Ramos (cell line): ENCODE results near the gene EVX2.

Experiments used
- in situ Hi-C: fragments of 300-500 bp; cut with MboI; formaldehyde crosslinking; loops from one replicate; pipeline ENCODE4 v1.14.3; 2022; ENCODE audit warnings: low sequenced_read_pairs; ENCODE audit not compliant: unreplicated experiment

EVX2 gene

DNA sequence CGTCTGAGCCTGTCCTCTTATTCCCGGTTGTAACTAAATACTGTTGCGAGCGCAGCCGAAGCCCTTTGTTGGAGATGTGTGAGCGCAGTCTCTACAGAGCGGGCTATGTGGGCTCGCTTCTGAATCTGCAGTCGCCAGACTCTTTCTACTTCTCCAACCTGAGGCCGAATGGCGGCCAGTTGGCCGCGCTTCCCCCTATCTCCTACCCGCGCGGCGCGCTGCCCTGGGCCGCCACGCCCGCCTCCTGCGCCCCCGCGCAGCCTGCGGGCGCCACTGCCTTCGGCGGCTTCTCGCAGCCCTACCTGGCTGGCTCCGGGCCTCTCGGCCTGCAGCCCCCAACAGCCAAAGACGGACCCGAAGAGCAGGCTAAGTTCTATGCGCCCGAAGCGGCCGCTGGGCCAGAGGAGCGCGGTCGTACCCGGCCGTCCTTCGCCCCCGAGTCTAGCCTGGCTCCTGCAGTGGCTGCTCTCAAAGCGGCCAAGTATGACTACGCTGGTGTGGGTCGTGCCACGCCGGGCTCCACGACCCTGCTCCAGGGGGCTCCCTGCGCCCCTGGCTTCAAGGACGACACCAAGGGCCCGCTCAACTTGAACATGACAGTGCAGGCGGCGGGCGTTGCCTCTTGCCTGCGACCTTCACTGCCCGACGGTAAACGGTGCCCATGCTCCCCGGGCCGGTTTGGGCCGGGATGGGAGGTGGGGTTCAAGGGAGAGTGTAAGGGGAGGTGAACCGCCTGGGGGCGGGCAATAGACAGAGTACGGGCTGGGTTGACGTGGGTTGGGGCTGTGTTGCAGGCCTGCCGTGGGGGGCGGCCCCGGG lies 16.2 kb upstream of the EVX2 start, which contains the start of gene HOXD12:
Gene HOXD12, plus strand, starts transcription at position 68 of the 819 bp plus-strand sequence. Its CDS starts 7 bp downstream, at position 75.
- in situ Hi-C loops = loop anchor here (10.0 to 25.0 kb wide), 2 partner anchors 415 to 738 kb away; no protein-coding TSS in a partner anchor

DNA sequence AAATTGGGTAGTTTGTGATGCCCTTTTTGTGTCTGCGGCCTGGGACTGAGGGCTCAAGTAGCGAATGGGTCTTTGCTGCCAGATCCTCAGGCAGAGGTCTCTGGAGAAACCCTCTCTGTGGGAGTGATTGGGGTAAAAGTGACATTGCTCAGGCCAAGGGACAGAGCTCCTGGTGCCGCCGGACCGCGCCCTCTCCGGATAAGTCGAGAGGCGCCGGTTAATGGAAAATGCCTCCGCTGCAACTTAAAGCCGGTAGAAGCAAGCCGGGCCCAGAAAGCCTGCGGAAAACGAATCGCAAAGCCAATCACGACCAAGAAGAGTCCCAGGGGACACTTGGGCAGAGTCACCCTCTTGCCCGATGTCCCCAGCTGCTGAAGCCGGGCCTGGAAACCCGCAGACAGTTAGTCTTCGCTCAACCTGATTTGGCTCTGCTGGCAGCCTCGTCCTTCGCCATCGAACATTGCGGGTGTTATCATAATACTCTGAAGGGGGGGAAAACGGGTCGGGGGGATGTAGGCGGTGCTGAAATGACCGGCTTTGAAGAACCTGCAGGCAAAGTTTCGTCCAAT lies 15.5 kb upstream of the EVX2 start:
- in situ Hi-C loops = loop anchor here (10.0 kb wide), 1 partner anchor 414 kb away; no protein-coding TSS in a partner anchor

- in situ Hi-C loops = loop anchor here (10.0 kb wide), 1 partner anchor 414 kb away; no protein-coding TSS in a partner anchor
These were observed 14.8 kb upstream of the EVX2 start for GRCh38 chr2:176098366-176099158.

- in situ Hi-C loops = loop anchor here (10.0 kb wide), 1 partner anchor 413 kb away; no protein-coding TSS in a partner anchor
These were observed 14.1 kb upstream of the EVX2 start for GRCh38 chr2:176097820-176098365.

GRCh38 chr2:176096986-176097819 lies 13.4 kb upstream of the EVX2 start:
- in situ Hi-C loops = loop anchor here (10.0 kb wide), 1 partner anchor 412 kb away; no protein-coding TSS in a partner anchor

- in situ Hi-C loops = loop anchor here (10.0 kb wide), 1 partner anchor 412 kb away; no protein-coding TSS in a partner anchor
These were observed 12.7 kb upstream of the EVX2 start for GRCh38 chr2:176096243-176096985.

DNA sequence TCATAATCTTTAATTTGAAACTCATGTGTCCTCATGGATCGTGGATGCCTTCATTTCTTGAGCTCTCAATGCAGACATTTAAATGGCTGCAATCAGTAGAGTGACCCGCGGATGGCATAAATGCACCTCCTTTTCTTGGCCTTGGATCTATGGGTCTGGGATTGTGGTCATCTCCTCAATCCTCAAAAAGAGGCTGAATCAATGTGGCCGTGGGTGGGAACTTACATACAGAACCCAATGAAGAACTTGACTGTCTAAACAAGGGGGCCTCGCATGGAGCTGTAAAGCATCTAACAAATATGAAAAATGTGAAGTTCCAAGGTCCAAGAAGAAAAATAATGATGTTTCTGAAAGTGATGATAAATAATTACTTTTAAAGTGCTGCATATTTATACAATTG lies 11.7 kb upstream of the EVX2 start:
- in situ Hi-C loops = loop anchor here (10.0 kb wide), 1 partner anchor 411 kb away; no protein-coding TSS in a partner anchor

- in situ Hi-C loops = loop anchor here (10.0 kb wide), 1 partner anchor 410 kb away; no protein-coding TSS in a partner anchor
These were observed 10.6 kb upstream of the EVX2 start for GRCh38 chr2:176094349-176094748.

GRCh38 chr2:176093898-176094249 lies 10.1 kb upstream of the EVX2 start:
- in situ Hi-C loops = loop anchor here (10.0 kb wide), 1 partner anchor 409 kb away; no protein-coding TSS in a partner anchor

GRCh38 chr2:176093145-176093897 lies 9.6 kb upstream of the EVX2 start:
- in situ Hi-C loops = loop anchor here (10.0 kb wide), 1 partner anchor 409 kb away; no protein-coding TSS in a partner anchor

DNA sequence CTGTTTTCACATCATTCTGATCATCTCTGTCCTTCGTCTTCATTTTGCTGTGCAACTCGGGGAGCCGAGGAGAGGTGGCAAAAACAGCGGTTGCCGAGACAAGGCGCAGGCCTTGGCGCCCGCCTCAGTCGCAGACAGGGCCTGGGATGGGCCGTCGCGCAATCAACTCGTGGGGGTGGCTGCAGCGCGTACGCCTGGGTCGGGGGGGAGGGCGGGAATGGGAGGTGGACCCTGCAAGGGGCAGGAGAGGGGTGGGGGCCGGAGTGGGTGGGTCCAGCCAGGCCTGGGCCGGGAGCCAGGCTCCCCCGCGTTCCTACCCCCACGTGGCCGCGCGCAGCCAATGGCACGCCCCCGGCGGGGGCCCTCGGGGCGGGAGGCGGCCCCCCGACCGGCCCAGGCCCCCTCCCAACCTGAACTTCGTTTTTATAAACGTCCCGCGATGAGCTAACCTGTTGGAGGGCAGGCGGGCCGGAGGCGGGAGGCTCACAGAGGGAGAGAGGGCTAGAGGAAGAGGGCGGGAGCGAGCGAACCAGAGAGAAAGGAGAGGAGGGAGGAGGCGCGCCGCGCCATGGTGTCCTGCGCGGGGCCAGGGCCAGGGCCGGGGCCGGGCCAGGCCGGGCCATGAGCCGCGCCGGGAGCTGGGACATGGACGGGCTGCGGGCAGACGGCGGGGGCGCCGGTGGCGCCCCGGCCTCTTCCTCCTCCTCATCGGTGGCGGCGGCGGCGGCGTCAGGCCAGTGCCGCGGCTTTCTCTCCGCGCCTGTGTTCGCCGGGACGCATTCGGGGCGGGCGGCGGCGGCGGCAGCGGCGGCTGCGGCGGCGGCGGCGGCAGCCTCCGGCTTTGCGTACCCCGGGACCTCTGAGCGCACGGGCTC lies 8.7 kb upstream of the EVX2 start, which contains the start of gene HOXD13:
Gene HOXD13, plus strand, starts transcription at position 452 of the 875 bp plus-strand sequence. Its CDS starts 170 bp downstream, at position 622.
- in situ Hi-C loops = loop anchor here (10.0 kb wide), 1 partner anchor 408 kb away; no protein-coding TSS in a partner anchor

DNA sequence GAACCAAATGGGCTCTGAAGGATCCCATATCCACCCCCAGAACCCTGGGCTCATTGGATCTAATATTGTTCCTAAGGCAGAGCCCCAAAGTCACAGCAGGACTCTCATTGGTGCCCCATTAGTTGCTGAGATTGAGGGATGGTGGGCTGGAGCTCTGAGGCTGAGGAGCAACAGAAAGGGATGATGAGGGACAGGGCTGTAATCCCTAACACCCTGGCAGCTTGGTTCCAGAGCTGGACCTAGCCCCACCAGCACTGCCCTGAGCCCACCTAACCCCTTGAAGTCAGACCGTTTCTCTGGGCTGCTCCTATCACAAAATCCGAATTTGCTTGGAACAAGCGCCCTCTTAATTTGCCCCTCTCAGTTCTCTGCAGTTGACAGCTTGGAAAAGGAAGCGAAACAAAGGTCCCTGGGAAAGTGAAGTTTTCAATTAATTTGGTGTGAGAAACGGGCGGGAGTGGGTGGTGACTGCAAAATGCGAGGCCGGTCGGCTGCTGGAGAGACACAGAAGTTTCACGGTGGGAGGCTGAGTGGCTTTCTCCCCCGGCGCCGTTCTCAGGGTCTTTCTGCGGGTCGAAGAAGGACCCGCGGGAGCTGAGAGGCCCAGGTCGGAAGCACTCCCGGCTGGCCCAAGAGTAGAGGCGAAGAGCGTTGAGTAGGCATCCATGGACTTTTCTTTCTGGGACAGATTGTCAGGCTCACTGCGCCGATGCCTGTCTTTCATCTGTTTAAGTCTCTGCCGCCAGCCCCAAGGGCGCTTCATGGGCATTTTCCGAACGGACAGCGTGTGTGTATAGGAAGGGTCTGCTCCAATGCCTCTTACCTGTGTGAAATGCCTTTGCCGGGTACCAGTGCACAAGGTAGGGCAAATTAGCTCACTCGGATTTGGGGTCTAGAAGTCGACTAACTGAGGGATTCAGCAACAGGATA lies 7.8 kb upstream of the EVX2 start:
- in situ Hi-C loops = loop anchor here (10.0 kb wide), 1 partner anchor 407 kb away; no protein-coding TSS in a partner anchor

GRCh38 chr2:176090862-176091261 lies 7.1 kb upstream of the EVX2 start:
- in situ Hi-C loops = loop anchor here (10.0 kb wide), 1 partner anchor 406 kb away; no protein-coding TSS in a partner anchor

DNA sequence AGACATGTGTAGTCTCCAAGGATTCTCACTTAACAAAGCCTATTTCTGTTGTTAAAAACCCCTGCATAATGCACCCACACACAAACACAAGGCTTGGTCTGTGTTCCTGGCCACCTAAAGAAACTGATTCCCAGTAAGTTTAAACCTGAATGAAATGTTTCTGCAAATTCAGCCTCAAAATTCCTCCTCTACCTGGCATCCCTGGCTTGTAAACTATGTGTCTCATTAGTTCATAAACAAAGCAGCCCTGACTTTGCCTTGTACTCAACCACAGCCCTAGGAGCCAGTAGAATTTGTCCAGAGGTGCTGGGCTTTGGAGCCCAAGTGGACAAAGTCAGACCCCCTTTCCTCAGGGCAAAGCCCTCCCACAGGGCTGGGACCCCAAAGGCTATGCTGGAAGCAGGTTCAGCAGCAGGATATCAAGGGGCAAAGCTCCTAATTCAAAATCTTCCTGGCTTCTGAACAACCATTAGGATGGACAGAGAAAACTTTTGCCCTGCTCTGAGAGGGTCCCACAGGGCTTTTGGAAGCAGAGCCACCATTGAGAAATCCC lies 6.2 kb upstream of the EVX2 start:
- in situ Hi-C loops = loop anchor here (10.0 kb wide), 1 partner anchor 405 kb away; no protein-coding TSS in a partner anchor
